Hematopoietic multipotent progenitor cell treated with erythropoietin and hydrocortisone succinate and interleukin-3 and kit ligand, for 17 days (in vitro differentiated cells): Measurements from ENCODE around the gene GDI2.
"Not testable (repeated sequence)": the region's sequence is repeated elsewhere in the genome, so short reads cannot be mapped to it uniquely, and the experiment has no call there.

Experiments
- DNase-seq: peaks from one replicate; pipeline ENCODE4 v3.0.0-alpha.2; 2015; ENCODE audit warnings: low spot score

Gene GDI2

GRCh38 chr10:5813341-5814109 is at the start of gene GDI2:
TSS of gene GDI2 (minus strand) at chr10:5813434. CDS start at chr10:5813258, 176 bp downstream.
- DNase-seq: peak; percentile 99

DNA sequence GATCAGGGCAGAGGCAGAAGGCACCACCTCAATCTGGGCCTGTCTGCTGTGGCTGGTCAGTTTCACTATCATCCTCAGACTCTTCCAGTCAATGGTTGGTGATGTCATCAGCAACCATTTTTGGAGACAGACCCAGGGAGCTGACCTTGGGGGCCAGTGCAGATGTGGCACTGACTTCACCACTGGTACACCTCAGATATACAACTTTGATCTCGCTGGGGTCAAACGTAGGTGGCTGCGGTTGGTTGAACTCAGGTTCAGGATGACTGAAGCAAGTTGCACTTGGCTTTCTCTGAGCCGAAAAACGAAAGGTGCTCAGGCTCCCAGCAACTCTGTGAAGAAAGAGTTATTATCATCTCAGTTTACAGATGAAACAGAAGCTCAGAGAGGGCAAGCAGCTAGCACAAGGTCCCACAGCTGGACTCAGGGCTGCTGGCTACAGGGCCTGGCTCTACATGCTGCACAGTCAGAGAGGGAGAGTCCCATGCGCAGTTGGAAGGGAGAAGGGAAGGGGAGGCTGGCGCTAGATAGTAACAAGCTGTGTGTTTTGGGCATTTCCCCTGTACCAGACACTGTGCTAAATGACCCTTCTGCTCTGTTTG is 49.2 kb upstream of the GDI2 start:
- no peak for DNase-seq

DNA sequence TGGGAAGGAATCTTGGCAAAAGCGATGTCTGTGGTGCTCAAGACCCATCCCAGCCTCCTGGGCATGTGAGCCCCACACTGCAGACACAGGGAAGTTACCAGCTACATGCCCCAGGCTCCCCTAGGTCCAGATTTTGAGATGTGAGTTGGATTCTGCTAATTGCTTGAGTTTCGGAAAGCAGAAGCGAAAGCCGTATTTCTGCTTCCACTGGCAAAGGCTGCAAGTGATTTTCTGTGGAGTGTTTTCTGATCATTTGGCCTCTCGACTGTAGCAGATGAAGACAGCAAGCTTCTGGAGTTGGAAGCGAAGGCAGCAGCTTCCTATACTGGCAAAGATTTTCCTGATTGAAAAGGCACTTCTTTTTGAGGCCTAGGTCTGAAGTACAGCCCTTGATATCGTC is 46.8 kb upstream of the GDI2 start:
- DNase-seq: no peak

DNA sequence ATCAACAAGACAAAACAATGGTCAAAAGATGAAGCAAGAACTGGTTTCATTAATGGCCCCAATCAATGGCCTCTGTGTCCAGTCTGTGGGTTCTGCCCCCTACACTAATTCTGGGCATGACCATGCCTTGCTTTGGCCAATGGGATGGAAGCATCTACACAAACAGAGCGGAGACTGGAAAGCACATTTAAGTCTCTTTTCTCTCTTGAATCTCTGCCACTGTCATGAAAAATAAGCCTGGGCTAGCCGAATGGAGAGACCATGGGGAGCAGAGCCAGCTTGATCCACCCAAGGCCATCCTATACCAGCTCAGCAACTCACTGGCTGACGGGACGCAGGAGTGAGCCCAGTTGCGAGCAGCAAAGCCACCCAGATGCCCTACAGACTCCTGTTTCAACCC is 45.6 kb upstream of the GDI2 start:
- no peak for DNase-seq

DNA sequence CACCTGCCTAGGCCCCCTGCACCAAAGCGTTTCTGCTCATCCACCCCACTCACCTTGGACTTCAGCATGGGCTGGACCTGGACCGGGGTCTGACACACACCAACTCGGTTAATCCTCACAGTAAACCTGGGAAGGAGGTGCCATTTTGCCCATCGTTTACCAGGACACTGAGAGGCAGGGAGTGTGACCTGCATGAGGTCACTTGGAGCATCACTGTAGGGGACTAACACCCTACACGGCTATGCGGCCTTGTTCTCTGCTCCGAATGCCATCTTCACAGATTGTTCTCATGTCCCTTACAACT is 43.4 kb upstream of the GDI2 start:
- no peak for DNase-seq

DNA sequence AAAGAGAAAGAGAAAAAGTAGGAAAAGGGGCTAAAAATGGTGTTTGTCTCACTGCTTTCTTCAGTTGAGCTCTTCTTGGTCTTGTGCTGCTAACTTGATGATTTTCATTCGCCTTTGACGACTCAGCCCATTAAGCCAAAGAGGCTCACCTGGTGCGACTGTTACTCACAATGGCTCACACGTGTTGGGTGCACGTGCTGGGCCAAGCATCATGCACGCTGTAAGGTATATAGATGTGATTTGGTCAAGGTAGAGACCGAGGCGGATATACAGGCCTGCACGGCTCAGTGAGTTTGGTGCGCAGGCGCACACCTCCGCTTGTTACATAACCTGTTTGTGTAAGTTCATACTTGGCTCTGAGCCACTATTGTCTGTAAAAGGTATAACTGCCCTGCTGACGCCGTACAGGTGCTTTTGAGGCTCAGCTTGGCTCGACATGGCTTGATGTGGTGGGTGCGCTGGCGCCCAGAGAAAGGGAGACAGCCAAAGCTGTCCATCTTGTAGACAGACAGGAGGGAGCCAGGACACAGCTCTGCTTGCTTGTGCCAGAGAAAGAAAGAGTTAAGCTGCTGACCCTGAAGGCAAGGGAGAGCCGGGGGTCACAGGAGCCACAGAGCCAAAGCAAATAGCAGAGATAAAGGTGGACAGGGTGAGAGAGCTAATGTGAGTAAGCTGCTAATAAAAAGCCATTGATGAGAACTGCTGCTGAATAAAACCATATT is 42.9 kb upstream of the GDI2 start:
- no peak for DNase-seq

GRCh38 chr10:5854131-5854475 is 40.9 kb upstream of the GDI2 start:
- no peak for DNase-seq

DNA sequence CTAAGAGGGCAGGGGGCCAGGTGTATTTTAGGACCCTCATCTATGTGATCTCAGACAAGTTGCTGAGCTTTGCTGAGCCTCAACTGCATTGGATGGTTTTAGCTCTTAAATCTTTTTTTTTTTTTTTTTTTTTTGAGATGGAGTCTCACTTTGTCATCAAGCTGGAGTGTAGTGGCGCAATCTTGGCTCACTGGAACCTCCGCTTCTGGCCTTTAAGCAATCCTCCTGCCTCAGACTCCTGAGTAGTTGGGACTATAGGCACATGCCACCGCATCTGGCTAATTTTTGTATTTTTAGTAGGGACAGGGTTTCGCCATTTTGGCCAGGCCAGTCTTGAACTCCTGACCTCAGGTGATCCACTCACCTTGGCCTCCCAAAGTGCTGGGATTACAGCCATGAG is 33.4 kb upstream of the GDI2 start:
- not testable (repeated sequence) for DNase-seq

DNA sequence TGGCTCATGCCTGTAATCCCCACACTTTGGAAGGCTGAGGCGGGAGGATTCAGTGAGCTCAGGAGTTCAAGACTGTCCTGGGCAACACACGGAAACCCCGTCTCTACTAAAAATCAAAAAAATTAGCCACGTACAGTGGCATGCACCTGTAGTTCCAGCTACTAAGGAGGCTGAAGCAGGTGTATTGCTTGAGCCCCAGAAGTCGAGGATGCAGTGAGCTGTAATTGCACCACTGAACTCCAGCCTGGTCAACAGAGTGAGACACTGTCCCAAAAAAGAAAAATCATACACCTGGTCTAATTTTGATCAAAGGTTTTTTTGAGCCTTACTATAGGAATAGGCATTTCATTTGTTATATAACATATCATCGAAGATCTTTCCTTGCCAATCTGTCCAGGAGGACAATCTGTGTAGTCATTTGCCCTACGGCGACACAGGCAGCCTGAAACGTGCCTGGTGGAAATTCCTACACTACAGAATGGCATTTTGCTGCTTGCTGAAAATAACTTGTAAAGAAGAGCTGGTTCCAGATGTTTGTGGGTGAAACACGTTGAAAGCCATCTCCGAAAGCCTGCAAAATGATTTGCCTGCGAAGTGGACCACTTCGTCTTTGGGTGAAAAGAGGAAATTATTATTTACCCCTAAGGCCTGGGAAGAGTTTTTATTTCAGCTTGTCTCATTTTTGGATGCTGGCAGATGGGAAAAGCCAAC is 31.3 kb upstream of the GDI2 start:
- DNase-seq: no peak

GRCh38 chr10:5843686-5844344 is 30.6 kb upstream of the GDI2 start:
- DNase-seq: no peak

- DNase-seq: no peak
Observed at GRCh38 chr10:5841965-5842364, 28.7 kb upstream of the GDI2 start.

GRCh38 chr10:5840314-5841307 is 27.4 kb upstream of the GDI2 start:
- DNase-seq: no peak

DNA sequence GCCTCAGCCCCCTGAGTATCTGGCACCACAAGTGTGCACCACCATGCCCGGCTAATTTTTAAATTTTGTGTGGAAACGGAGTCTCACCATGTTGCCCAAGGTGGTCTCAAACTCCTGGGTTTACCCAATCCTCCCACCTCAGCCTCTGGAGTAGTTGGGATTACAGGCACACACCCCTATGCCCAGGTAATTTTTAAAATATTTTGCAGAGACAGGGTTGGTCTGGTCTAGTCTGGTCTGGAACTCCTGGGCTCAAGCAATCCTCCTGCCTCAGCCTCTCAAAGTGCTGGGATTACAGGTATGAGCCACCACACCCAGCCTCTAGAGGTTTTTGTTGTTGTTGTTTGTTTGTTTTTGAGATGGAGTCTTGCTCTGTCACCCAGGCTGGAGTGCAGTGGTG is 22.9 kb upstream of the GDI2 start:
- not testable (repeated sequence) for DNase-seq

DNA sequence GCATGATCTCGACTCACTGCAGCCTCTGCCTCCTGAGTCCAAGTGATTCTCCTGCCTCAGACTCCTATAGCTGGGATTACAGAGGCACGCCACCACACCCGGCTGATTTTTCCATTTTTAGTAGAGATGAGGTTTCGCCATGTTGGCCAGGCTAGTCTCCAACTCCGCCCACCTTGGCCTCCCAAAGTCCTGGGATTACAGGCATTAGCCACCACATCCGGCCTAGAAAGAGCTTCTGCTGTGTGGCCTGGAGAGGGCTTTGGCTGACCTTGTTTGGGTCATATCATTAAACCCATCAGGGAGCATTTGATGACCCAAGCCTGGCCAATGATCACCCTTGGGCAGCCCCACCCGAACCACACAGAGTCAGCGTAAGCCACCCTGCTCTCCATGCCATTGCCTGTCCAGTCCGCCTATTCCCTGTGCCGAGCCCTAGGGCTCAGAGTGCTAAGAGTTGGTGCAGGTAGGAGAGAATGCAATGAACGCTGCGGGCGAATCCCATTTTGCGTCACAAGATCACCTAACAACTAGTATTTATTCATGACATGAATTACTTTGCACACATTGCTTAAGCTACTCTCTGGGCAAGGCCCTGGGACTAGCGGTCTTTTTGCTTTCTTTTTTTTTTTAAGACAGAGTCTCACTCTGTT is 22.3 kb upstream of the GDI2 start:
- DNase-seq: no peak

DNA sequence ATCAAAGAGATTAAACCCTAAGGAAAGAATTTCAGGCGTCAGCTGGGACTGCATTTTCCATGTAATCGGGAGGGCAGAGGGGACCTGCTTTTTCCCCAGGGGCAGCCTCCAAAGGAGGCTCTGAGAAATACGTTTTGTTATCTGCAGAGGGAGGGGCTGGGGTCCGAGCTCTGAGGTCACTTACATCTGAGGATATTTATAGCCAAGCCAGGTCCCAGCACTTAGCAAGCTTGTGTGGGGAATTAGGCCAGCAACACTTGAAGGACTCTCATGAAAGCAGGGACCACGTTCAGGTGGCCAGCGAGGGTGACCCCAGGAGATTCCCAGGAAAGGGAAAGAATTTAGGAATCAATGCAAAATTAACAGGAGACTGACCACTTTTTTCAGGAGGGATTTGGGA is 20.6 kb upstream of the GDI2 start:
- no peak for DNase-seq

DNA sequence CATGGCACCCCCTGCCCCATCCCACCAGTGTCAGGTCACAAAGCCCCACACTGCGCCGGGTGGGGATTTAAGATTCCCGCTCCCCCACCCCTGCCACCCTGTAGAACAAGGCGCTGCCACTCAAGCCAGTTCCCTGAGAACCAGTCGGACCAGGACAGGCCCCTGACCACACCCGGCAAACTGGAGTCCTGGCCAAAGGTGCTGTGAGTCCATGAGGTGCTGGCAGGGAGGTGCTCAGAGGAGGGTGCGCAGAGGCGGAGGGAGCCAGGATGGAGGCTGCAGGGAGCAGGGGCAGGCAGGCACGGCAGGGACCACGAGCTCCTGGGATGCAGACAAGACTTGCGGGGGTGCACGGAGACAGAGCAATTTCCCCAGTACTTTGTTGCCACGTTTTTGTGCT is 19.7 kb upstream of the GDI2 start:
- no peak for DNase-seq

DNA sequence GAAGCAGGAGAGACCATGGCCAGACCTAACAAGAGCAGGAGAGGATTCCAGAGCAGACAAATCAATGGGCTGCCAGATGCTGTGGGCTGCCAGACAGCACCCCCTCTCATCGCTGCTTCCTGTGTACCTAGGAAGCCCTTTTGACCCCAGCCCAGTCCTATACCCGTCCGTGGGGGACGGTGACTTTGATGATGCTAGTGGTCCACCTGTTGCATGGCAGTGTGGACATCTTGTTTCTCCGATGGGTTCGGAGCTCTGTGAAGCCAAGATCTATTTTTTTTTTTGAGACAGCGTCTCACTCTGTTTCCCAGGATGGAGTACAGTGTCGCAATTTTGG is 18.2 kb upstream of the GDI2 start:
- no peak for DNase-seq

GRCh38 chr10:5830629-5831445 is 17.6 kb upstream of the GDI2 start:
- no peak for DNase-seq

- peak; percentile 45 for DNase-seq
Observed at GRCh38 chr10:5829267-5829666, 16.0 kb upstream of the GDI2 start.

GRCh38 chr10:5828725-5829124 is 15.5 kb upstream of the GDI2 start:
- no peak for DNase-seq
